ENCODE measurements around the gene TFCP2L1.

- TF ChIP-seq POLR2A (IDR thresholded peaks at IDR 0.05): no peak
- TF ChIP-seq CTCF (IDR thresholded peaks at IDR 0.05 in 8 of 11, conservative IDR thresholded peaks at IDR 0.05 in 3 of 11): no peak
- TF ChIP-seq POLR2AphosphoS5 (IDR thresholded peaks at IDR 0.05): no peak
These were observed 99.9 kb downstream of the TFCP2L1 start for GRCh38 chr2:121185111-121185510.

Data from spleen (tissue), 7 donors.